MM.1S (cell line): ENCODE results near the gene ACAP1.
"Not testable (repeated sequence)": the region's sequence is repeated elsewhere in the genome, so short reads cannot be mapped to it uniquely, and the experiment has no call there.

Experiments
- CTCF ChIP-seq: fragments of 300-600 bp; sonication (generic); IDR thresholded peaks from 2 replicates; pipeline ENCODE4 v1.5.1; 2016; ENCODE audit warnings: antibody characterized with exemption, low read length, mixed read lengths
- EZH2 ChIP-seq: fragments of 300-600 bp; sonication (generic); optimal IDR thresholded peaks from 2 replicates; pipeline ENCODE3; 2017; ENCODE audit warnings: low read depth, mild to moderate bottlenecking, antibody characterized with exemption, low read length, mixed read lengths
- EZH2phosphoT487 ChIP-seq: fragments of 300-600 bp; sonication (generic); IDR thresholded peaks from 2 replicates; pipeline ENCODE4 v1.6.1; 2018; ENCODE audit warnings: antibody characterized with exemption, low read length

- TF ChIP-seq CTCF, EZH2, EZH2phosphoT487: not testable (repeated sequence)
These were observed 32.3 kb downstream of the ACAP1 start for GRCh38 chr17:7368599-7368994.
